AG04450 (cell line): ENCODE measurements around the gene MLIP. TPM values are rescaled to one million over a fixed set of nuclear protein-coding genes. Genes with fewer than 3 reads are reported as not detected.

Experiments used
- CTCF ChIA-PET: fragments of 300-600, 350-600 bp; formaldehyde crosslinking; extraction: SDS; loops from one replicate; lab custom pipeline; 2022; ENCODE audit warnings: antibody characterized with exemption, inconsistent platforms; lab: Charles Lee
- POLR2A ChIA-PET: fragments of 350-600 bp; formaldehyde crosslinking; extraction: SDS; loops from one replicate; lab custom pipeline; 2021; ENCODE audit warnings: antibody characterized with exemption, inconsistent platforms; lab: Yijun Ruan, JAX
- DNase-seq: peaks from one replicate; pipeline ENCODE4 v3.0.0-alpha.2; 2011; ENCODE audit warnings: low read depth, low spot score
- H3K27ac ChIP-seq: one replicate; pipeline ENCODE4 v1.5.1; 2012; ENCODE audit warnings: low read depth, low read length, control low read depth
- H3K27me3 ChIP-seq: one replicate; pipeline ENCODE4 v1.6.0; 2012; ENCODE audit warnings: low read length; ENCODE audit not compliant: control insufficient read depth, insufficient read depth
- H3K4me3 ChIP-seq: 2 replicates; pipeline ENCODE4 v1.5.1; 2011; ENCODE audit warnings: mild to moderate bottlenecking, low read depth, low read length, control low read depth
- H3K9me3 ChIP-seq: 2 replicates; pipeline ENCODE4 v1.5.1; 2012; ENCODE audit warnings: low read length; ENCODE audit not compliant: control insufficient read depth, insufficient read depth
- polyA minus RNA-seq: library from RNA; depleted of rRNA, polyadenylated mRNA; stranded (reverse); fragments of >200 nt; gene quantifications from 2 replicates; pipeline ENCODE4 v1.2.3, GENCODE V29; 2011; rRNA and poly(A)+ RNA removed
- polyA plus RNA-seq: library from polyadenylated mRNA; depleted of rRNA; stranded (reverse); fragments of >200 nt; gene quantifications from 2 replicates; pipeline ENCODE4 v1.2.3, GENCODE V29; 2011; rRNA removed
- TF ChIP-seq, protein P1 (sequence below): IDR thresholded peaks from 2 replicates; pipeline ENCODE4 v1.5.1; 2011; ENCODE audit warnings: low read depth, low read length, control low read depth, inconsistent platforms

Gene MLIP
- not detected in 2 replicates for polyA plus RNA-seq
- 0.48 TPM in 1 of 2 replicates, not detected in the other for polyA minus RNA-seq

GRCh38 chr6:54111341-54112045 is at the start of gene MLIP:
Gene MLIP, plus strand, starts transcription at chr6:54111443. Its CDS starts 37 bp downstream, at chr6:54111480.
- Histone ChIP-seq H3K27ac (no peak within 1 kb of the TSS), H3K4me3 (no peak within 1 kb of the TSS), H3K27me3 (no peaks in the 10 kb centered on the region), H3K9me3 (no peaks in the 10 kb centered on the region)
- POLR2A ChIA-PET = no interaction called here
- TF ChIP-seq, protein P1, sequence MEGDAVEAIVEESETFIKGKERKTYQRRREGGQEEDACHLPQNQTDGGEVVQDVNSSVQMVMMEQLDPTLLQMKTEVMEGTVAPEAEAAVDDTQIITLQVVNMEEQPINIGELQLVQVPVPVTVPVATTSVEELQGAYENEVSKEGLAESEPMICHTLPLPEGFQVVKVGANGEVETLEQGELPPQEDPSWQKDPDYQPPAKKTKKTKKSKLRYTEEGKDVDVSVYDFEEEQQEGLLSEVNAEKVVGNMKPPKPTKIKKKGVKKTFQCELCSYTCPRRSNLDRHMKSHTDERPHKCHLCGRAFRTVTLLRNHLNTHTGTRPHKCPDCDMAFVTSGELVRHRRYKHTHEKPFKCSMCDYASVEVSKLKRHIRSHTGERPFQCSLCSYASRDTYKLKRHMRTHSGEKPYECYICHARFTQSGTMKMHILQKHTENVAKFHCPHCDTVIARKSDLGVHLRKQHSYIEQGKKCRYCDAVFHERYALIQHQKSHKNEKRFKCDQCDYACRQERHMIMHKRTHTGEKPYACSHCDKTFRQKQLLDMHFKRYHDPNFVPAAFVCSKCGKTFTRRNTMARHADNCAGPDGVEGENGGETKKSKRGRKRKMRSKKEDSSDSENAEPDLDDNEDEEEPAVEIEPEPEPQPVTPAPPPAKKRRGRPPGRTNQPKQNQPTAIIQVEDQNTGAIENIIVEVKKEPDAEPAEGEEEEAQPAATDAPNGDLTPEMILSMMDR = no peak
- DNase-seq = no peak
- CTCF ChIA-PET = interaction anchor here (1.7 kb wide), 1 partner anchor 125 kb away, joined by 4 read pairs; no protein-coding TSS in a partner anchor

DNA sequence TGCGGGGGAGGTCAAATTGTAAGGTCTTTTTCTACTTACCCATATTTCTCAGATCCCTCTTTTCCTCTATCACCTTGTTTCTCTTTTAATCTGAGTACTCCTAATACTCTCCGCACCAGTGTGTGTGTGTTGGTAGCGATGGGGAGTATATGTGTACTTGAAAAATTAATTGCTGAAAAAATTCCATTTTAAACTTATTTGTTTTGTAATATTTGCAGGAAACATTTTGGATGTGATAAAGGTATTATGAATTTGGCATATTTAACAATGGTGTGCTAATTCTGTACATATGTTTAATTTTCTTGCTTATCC is 48.1 kb upstream of the MLIP start:
- no peaks in the 10 kb centered on the region for H3K27me3 ChIP-seq
- ChIA-PET POLR2A (no interaction called here), CTCF (no interaction called here)
- no peaks in the 10 kb centered on the region for H3K9me3 ChIP-seq
- no peak for DNase-seq
- H3K4me3 ChIP-seq = no peak overlapping the region
- no peak overlapping the region for H3K27ac ChIP-seq
- TF ChIP-seq, protein P1 = no peak

DNA sequence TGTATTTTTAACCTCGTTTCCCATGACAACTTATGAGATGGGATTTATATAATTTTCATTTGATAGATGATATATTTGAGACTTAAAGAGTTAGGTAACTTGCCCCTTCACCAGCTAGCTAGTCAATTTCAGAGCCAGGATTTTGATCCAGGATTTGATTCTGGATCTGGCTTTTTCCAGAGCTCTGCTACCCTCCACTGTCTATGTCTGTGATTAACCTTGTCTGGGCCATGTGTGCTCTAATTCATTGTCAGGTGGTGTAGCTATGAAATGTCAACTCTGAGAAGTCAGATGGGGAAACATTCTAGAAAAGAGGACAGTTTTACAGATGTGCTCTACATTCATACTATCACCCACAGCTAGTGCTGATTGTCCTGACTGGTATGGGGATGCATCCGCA is 42.5 kb upstream of the MLIP start:
- CTCF ChIA-PET = no interaction called here
- Histone ChIP-seq H3K9me3 (no peaks in the 10 kb centered on the region), H3K4me3 (no peak overlapping the region), H3K27ac (no peak overlapping the region), H3K27me3 (no peaks in the 10 kb centered on the region)
- TF ChIP-seq, protein P1 = no peak
- POLR2A ChIA-PET = no interaction called here
- DNase-seq = no peak

GRCh38 chr6:54070025-54070424 is 41.2 kb upstream of the MLIP start:
- H3K9me3 ChIP-seq = no peaks in the 10 kb centered on the region
- H3K4me3 ChIP-seq = no peak overlapping the region
- no peak for DNase-seq
- no peak overlapping the region for H3K27ac ChIP-seq
- CTCF ChIA-PET = no interaction called here
- POLR2A ChIA-PET = no interaction called here
- TF ChIP-seq, protein P1 = no peak
- H3K27me3 ChIP-seq = no peaks in the 10 kb centered on the region

DNA sequence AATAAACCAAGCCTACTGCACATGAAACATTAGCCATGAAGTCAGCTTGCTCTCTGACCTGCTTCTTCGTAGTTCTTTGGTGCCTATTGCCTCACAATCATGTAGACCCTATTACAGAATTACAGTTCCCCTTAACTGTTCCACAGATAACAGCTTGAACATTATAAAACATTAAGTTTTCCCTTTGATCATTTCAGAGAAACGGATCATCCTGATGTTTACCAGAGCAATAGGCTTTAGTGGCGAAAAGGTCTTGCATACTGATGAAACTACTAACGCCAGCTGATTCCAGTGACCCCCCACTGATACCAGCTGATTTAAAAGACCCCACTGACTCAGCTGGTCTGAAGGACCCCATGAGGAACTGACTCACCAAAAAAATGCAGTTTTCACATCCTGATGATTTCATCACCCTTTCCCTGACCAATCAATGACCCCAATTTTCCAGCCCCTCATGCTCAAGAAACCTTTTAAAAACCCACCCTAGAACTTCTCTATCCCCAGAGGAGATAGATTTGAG is 39.4 kb upstream of the MLIP start:
- Histone ChIP-seq H3K4me3 (no peak overlapping the region), H3K27me3 (no peaks in the 10 kb centered on the region), H3K27ac (no peak overlapping the region), H3K9me3 (no peaks in the 10 kb centered on the region)
- TF ChIP-seq, protein P1 = no peak
- CTCF ChIA-PET = interaction anchor here (1.4 kb wide), 1 partner anchor 85 kb away, joined by 3 read pairs; no protein-coding TSS in a partner anchor
- POLR2A ChIA-PET = no interaction called here
- DNase-seq = no peak
